Measurements from ENCODE around the gene MYL6B. TPM values are rescaled to one million over a fixed set of nuclear protein-coding genes. Genes with fewer than 3 reads are reported as not detected.

The MYL6B gene
- total and polyA plus RNA-seq, 2 donors (not counting 3 experiments of a cell fraction or from before 2014, with no cell fraction given), result 135 to 185 TPM

- DNase-seq (ENCODE audit: low read depth, low spot score) (no peak), FAIRE-seq (no peak)
- CTCF ChIA-PET, result interaction anchor here (1.4 kb wide), 1 partner anchor 25 kb away, joined by 4 read pairs; the partner anchor contains the start of gene SMARCC2
- Histone ChIP-seq H3K4me2 (ENCODE audit: insufficient read depth, low read length) (no peak overlapping the region), H2AFZ (ENCODE audit: low read depth, low read length) (no peak overlapping the region), H3K27me3 (ENCODE audit: control insufficient read depth in 2 of 2, insufficient read depth in 2 of 2, low read length in 2 of 2) (no peaks in the 10 kb centered on the region), H3K27ac (ENCODE audit: insufficient read depth, low read depth, low read length) (no peak overlapping the region), H3K4me1 (ENCODE audit: control insufficient read depth, extremely low read depth, insufficient read depth, low read length) (peaks cover 19% of the 10 kb centered on the region), H3K4me3 (replicated peaks in 1 of 3; ENCODE audit: insufficient read depth in 1 of 3, low read depth in 1 of 3, low read length in 3 of 3) (no peak overlapping the region), H3K9me3 (replicated peaks; ENCODE audit: control insufficient read depth, insufficient read depth, low read length) (no peaks in the 10 kb centered on the region), H3K9me1 (replicated peaks; ENCODE audit: control insufficient read depth, extremely low read depth, insufficient read depth, low read length) (no peaks in the 10 kb centered on the region), H3K79me2 (ENCODE audit: control insufficient read depth, insufficient read depth, low read length) (peaks cover 21% of the 10 kb centered on the region), H4K20me1 (replicated peaks; ENCODE audit: control insufficient read depth, extremely low read depth, insufficient read depth, low read length) (no peaks in the 10 kb centered on the region), H3K9ac (replicated peaks; ENCODE audit: extremely low read depth, insufficient read depth, low read length) (no peak overlapping the region), H3K36me3 (ENCODE audit: control insufficient read depth in 2 of 2, extremely low read depth in 1 of 2, insufficient read depth in 2 of 2, low read length in 2 of 2) (peaks cover 24 to 49% of the 10 kb centered on the region in 2 experiments)
- dilution Hi-C loops (cut with MboI; ENCODE audit: extremely low pct_ligation_motif_present, low sequenced_read_pairs), result no loop called here
- intact Hi-C loops (cut with micrococcal nuclease), result no loop called here
- POLR2A ChIA-PET, result interaction anchor here (1.5 to 3.9 kb wide), 2 partner anchors 36 to 37 kb away, joined by 4 to 23 read pairs; partner anchors contain the start of gene ESYT1
- no peak for TF ChIP-seq GATA2 (IDR thresholded peaks at IDR 0.05; ENCODE audit: insufficient read depth, insufficient read length, low read depth, low read length)
- TF ChIP-seq EZH2 (IDR thresholded peaks at IDR 0.05; ENCODE audit: borderline replicate concordance, low read depth, low read length, severe bottlenecking), result no peak
- no peak for TF ChIP-seq MYC (IDR thresholded peaks at IDR 0.05; ENCODE audit: low read depth, low read length)
- TF ChIP-seq POLR2AphosphoS5 (IDR thresholded peaks at IDR 0.05; ENCODE audit: insufficient read depth, low read depth, low read length), result peak; percentile 5
- TF ChIP-seq CTCF (IDR thresholded peaks at IDR 0.05; ENCODE audit: extremely low read depth in 1 of 2, insufficient read depth in 1 of 2, low read depth in 1 of 2, low read length in 2 of 2), result no peak
- TF ChIP-seq POLR2A (IDR thresholded peaks at IDR 0.05; ENCODE audit: low read depth, low read length), result no peak
- no TSS peak for BruUV-seq (replicated peaks)
Measured at GRCh38 chr12:56164345-56164729, 11.9 kb downstream of the MYL6B start.
